C4-2B (cell line): ENCODE data around the gene NMRK1.

Experiments
- H3K27ac ChIP-seq: fragments of 450-650 bp; 2 replicates; pipeline ENCODE4 v1.5.1; 2017
- CTCF ChIP-seq: fragments of 450-650 bp; conservative IDR thresholded peaks from 2 replicates; pipeline ENCODE4 v1.5.1; 2017; ENCODE audit warnings: mild to moderate bottlenecking
- ZFX ChIP-seq: fragments of 450-650 bp; IDR thresholded peaks from 2 replicates; pipeline ENCODE4 v1.6.1; 2017

NMRK1 gene

GRCh38 chr9:75087824-75088645 lies at the start of gene NMRK1, which contains the start of gene OSTF1:
NMRK1 (minus strand) TSS chr9:75088155; CDS start chr9:75083115, 5,040 bp downstream.
OSTF1 (plus strand) TSS chr9:75088514; CDS start chr9:75088693, 179 bp downstream.
- TF ChIP-seq CTCF (no peak; the same call in 1 of the 2 replicates), ZFX (no peak; the same call in 1 of the 2 replicates)
- peak within 1 kb of the TSS; percentile 82 for H3K27ac ChIP-seq

- TF ChIP-seq ZFX (no peak), CTCF (no peak)
- H3K27ac ChIP-seq: no peak overlapping the region
Measured at GRCh38 chr9:75134495-75134894, 46.5 kb upstream of the NMRK1 start.

DNA sequence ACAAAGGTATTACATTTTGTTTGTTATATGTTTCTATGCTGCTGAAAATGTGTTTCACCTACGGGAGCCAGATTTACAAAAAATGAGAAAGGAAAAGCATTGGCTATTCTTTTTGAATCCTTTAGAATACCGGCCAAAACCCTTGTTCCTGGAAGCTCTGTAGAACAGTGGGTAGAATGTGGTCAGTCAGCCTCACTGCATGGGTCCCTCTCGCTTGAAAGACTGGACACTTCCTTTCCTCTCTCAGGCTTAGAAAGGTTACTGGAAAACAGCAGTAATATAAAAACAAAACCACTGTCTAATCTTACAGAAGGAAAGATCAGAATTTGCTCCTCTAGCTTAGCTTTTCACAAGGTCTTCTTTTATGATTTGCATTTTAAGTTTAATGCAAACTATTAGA lies 45.4 kb upstream of the NMRK1 start:
- H3K27ac ChIP-seq: no peak overlapping the region
- TF ChIP-seq CTCF: no peak
- no peak for TF ChIP-seq ZFX

DNA sequence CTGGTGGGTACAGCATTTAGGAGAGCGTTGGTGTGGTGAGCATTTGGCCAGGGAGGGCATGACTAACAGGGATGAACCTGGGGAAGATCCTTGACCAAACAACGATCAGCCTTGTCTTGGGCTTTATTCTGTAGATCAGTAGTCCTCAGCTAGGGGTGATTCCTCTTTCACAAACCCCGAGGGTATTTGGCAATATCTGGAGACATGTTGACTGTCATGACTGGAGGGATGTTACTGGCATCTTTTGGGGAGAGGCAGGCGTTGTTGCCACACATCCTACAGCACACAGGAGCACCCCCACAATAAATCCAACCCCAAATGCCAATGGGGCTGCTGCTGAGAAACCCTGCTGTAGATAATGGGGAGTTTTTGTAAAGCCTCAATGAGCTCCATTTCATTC lies 44.3 kb upstream of the NMRK1 start:
- no peak overlapping the region for H3K27ac ChIP-seq
- no peak for TF ChIP-seq CTCF
- TF ChIP-seq ZFX: no peak

DNA sequence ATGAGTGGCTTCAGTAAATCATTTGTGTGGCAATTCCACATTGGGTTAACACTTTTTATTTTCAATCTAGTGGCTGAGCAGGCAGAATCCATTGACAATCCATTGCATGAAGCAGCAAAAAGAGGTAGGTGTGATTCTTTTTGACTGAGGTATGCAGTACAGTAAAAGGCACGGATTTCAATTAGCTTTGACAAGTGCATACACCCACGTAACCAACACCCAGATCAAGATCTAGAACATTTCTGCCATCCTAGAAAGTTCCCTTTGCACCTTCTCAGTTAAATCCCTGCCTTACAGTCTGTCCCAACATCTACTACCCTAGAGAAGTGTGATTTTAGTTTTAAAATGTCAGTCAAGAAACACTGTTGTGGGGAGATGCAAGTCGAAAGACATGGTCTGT lies 43.7 kb upstream of the NMRK1 start:
- TF ChIP-seq CTCF: no peak
- H3K27ac ChIP-seq: no peak overlapping the region

- H3K27ac ChIP-seq: no peak overlapping the region
- TF ChIP-seq CTCF: no peak
- no peak for TF ChIP-seq ZFX
Measured at GRCh38 chr9:75130621-75131230, 42.8 kb upstream of the NMRK1 start.

GRCh38 chr9:75130172-75130571 lies 42.2 kb upstream of the NMRK1 start:
- no peak overlapping the region for H3K27ac ChIP-seq
- TF ChIP-seq ZFX: no peak
- TF ChIP-seq CTCF: no peak
